IPS-18a (cell line): Measurements from ENCODE around the gene MS4A6E.

ENCODE experiments used
- H3K27ac ChIP-seq: one replicate; pipeline ENCODE4 v1.5.1; 2013; ENCODE audit warnings: low read length
- H3K27me3 ChIP-seq: one replicate; pipeline ENCODE4 v1.6.1; 2013; ENCODE audit warnings: mild to moderate bottlenecking, low read length; ENCODE audit not compliant: control insufficient read depth, insufficient read depth
- H3K36me3 ChIP-seq: one replicate; pipeline ENCODE4 v1.6.1; 2013; ENCODE audit warnings: low read depth, low read length; ENCODE audit not compliant: control insufficient read depth
- H3K4me1 ChIP-seq: one replicate; pipeline ENCODE4 v1.6.1; 2013; ENCODE audit warnings: low read depth, low read length; ENCODE audit not compliant: control insufficient read depth
- H3K4me3 ChIP-seq: one replicate; pipeline ENCODE4 v1.5.1; 2013; ENCODE audit warnings: low read length
- H3K9ac ChIP-seq: one replicate; pipeline ENCODE4 v1.6.1; 2013; ENCODE audit warnings: mild to moderate bottlenecking, low read length, moderate library complexity
- H3K9me3 ChIP-seq: one replicate; pipeline ENCODE4 v1.6.1; 2013; ENCODE audit warnings: low read depth, low read length; ENCODE audit not compliant: control insufficient read depth

MS4A6E gene

GRCh38 chr11:60338053-60338452 is 11.0 kb downstream of the MS4A6E start:
- H3K27me3 ChIP-seq, result no peaks in the 10 kb centered on the region
- H3K27ac ChIP-seq, result no peak overlapping the region

GRCh38 chr11:60339356-60339755 is 12.3 kb downstream of the MS4A6E start:
- no peaks in the 10 kb centered on the region for H3K27me3 ChIP-seq
- H3K9ac ChIP-seq, result no peak overlapping the region
- H3K4me3 ChIP-seq, result no peak overlapping the region
- H3K36me3 ChIP-seq, result no peaks in the 10 kb centered on the region
- peaks cover 3% of the 10 kb centered on the region for H3K4me1 ChIP-seq
- no peaks in the 10 kb centered on the region for H3K9me3 ChIP-seq
- H3K27ac ChIP-seq, result no peak overlapping the region

More at GRCh38 chr11:60338053-60338452, 11.0 kb downstream of the MS4A6E start:
- Histone ChIP-seq H3K36me3 (no peaks in the 10 kb centered on the region), H3K4me3 (no peak overlapping the region), H3K9ac (no peak overlapping the region), H3K4me1 (peaks cover 3% of the 10 kb centered on the region), H3K9me3 (no peaks in the 10 kb centered on the region)

GRCh38 chr11:60343094-60343704 is 16.1 kb downstream of the MS4A6E start:
- Histone ChIP-seq H3K27ac (no peak overlapping the region), H3K27me3 (no peaks in the 10 kb centered on the region), H3K4me3 (no peak overlapping the region), H3K4me1 (no peaks in the 10 kb centered on the region), H3K9ac (no peak overlapping the region), H3K36me3 (no peaks in the 10 kb centered on the region), H3K9me3 (no peaks in the 10 kb centered on the region)

- H3K4me3 ChIP-seq, result no peak overlapping the region
- no peaks in the 10 kb centered on the region for H3K27me3 ChIP-seq
- H3K4me1 ChIP-seq, result no peaks in the 10 kb centered on the region
- no peaks in the 10 kb centered on the region for H3K9me3 ChIP-seq
- no peak overlapping the region for H3K27ac ChIP-seq
- H3K9ac ChIP-seq, result no peak overlapping the region
- H3K36me3 ChIP-seq, result no peaks in the 10 kb centered on the region
These were observed 17.1 kb downstream of the MS4A6E start for GRCh38 chr11:60344146-60344545.

GRCh38 chr11:60345489-60345888 is 18.4 kb downstream of the MS4A6E start:
- H3K9me3 ChIP-seq, result no peaks in the 10 kb centered on the region
- no peaks in the 10 kb centered on the region for H3K36me3 ChIP-seq
- H3K27ac ChIP-seq, result no peak overlapping the region
- H3K27me3 ChIP-seq, result no peaks in the 10 kb centered on the region
- no peaks in the 10 kb centered on the region for H3K4me1 ChIP-seq
- no peak overlapping the region for H3K4me3 ChIP-seq
- no peak overlapping the region for H3K9ac ChIP-seq

- no peaks in the 10 kb centered on the region for H3K36me3 ChIP-seq
- no peaks in the 10 kb centered on the region for H3K9me3 ChIP-seq
- H3K27me3 ChIP-seq, result no peaks in the 10 kb centered on the region
- no peaks in the 10 kb centered on the region for H3K4me1 ChIP-seq
- no peak overlapping the region for H3K27ac ChIP-seq
- no peak overlapping the region for H3K4me3 ChIP-seq
- H3K9ac ChIP-seq, result no peak overlapping the region
These were observed 20.2 kb downstream of the MS4A6E start for GRCh38 chr11:60347084-60347797.

- Histone ChIP-seq H3K9ac (no peak overlapping the region), H3K4me3 (no peak overlapping the region), H3K9me3 (no peaks in the 10 kb centered on the region), H3K36me3 (no peaks in the 10 kb centered on the region), H3K27me3 (no peaks in the 10 kb centered on the region), H3K27ac (no peak overlapping the region), H3K4me1 (no peaks in the 10 kb centered on the region)
These were observed 21.1 kb downstream of the MS4A6E start for GRCh38 chr11:60348116-60348515.

GRCh38 chr11:60349990-60350389 is 22.9 kb downstream of the MS4A6E start:
- Histone ChIP-seq H3K27me3 (no peaks in the 10 kb centered on the region), H3K4me1 (no peaks in the 10 kb centered on the region), H3K9me3 (no peaks in the 10 kb centered on the region), H3K36me3 (no peaks in the 10 kb centered on the region), H3K9ac (no peak overlapping the region), H3K4me3 (no peak overlapping the region), H3K27ac (no peak overlapping the region)

GRCh38 chr11:60357771-60358170 is 30.7 kb downstream of the MS4A6E start:
- Histone ChIP-seq H3K36me3 (no peaks in the 10 kb centered on the region), H3K27ac (no peak overlapping the region), H3K4me1 (no peaks in the 10 kb centered on the region), H3K9me3 (peaks cover 11% of the 10 kb centered on the region), H3K27me3 (no peaks in the 10 kb centered on the region), H3K9ac (no peak overlapping the region), H3K4me3 (no peak overlapping the region)

- Histone ChIP-seq H3K4me3 (no peak overlapping the region), H3K9ac (no peak overlapping the region), H3K9me3 (peaks cover 11% of the 10 kb centered on the region), H3K27me3 (no peaks in the 10 kb centered on the region), H3K27ac (no peak overlapping the region), H3K4me1 (peaks cover 13% of the 10 kb centered on the region), H3K36me3 (no peaks in the 10 kb centered on the region)
These were observed 33.6 kb downstream of the MS4A6E start for GRCh38 chr11:60360621-60361020.

GRCh38 chr11:60362241-60362640 is 35.2 kb downstream of the MS4A6E start:
- H3K4me3 ChIP-seq, result no peak overlapping the region
- H3K4me1 ChIP-seq, result peaks cover 15% of the 10 kb centered on the region
- no peaks in the 10 kb centered on the region for H3K36me3 ChIP-seq
- no peak overlapping the region for H3K9ac ChIP-seq
- H3K27me3 ChIP-seq, result no peaks in the 10 kb centered on the region
- H3K9me3 ChIP-seq, result peaks cover 11% of the 10 kb centered on the region
- H3K27ac ChIP-seq, result no peak overlapping the region
